ENCODE results near the gene FUCA2. TPM values are rescaled to one million over a fixed set of nuclear protein-coding genes. Genes with fewer than 3 reads are reported as not detected.

The FUCA2 gene
- total RNA-seq, 2 donors from 2014 or later: 40.2 to 54.1 TPM

- Histone ChIP-seq H3K36me3 (peaks cover 6% of the 10 kb centered on the region), H3K27ac (no peak overlapping the region), H3K27me3 (replicated peaks; ENCODE audit: insufficient read depth) (no peaks in the 10 kb centered on the region), H3K4me1 (ENCODE audit: control insufficient read depth in 1 of 2, low read depth in 2 of 2) (peaks cover 12 to 14% of the 10 kb centered on the region in 2 donors), H3K9me3 (no peaks in the 10 kb centered on the region), H3K4me3 (no peak overlapping the region)
- ATAC-seq (ENCODE audit: insufficient number of reproducible peaks, low FRiP score, low read depth) (no peak), DNase-seq (ENCODE audit: low spot score) (no peak)
- TF ChIP-seq CTCF (IDR thresholded peaks at IDR 0.05): no peak
Observed at GRCh38 chr6:143507358-143508145, 4.0 kb downstream of the FUCA2 start.

- Histone ChIP-seq H3K36me3 (peaks cover 9% of the 10 kb centered on the region), H3K4me1 (ENCODE audit: control insufficient read depth in 1 of 2, low read depth in 2 of 2) (peaks cover 9 to 12% of the 10 kb centered on the region in 2 donors), H3K27me3 (replicated peaks; ENCODE audit: insufficient read depth) (no peaks in the 10 kb centered on the region), H3K4me3 (no peak overlapping the region), H3K27ac (no peak overlapping the region), H3K9me3 (no peaks in the 10 kb centered on the region)
- ATAC-seq (ENCODE audit: insufficient number of reproducible peaks, low FRiP score, low read depth) (no peak), DNase-seq (ENCODE audit: low spot score) (no peak)
- no peak for TF ChIP-seq CTCF (IDR thresholded peaks at IDR 0.05)
Observed at GRCh38 chr6:143506620-143507019, 4.9 kb downstream of the FUCA2 start.

- no peak for DNase-seq (ENCODE audit: low spot score)
- H3K27ac ChIP-seq: no peak overlapping the region
- H3K4me1 ChIP-seq (ENCODE audit: control insufficient read depth in 1 of 2, low read depth in 2 of 2): peaks cover 9 to 12% of the 10 kb centered on the region in 2 donors
- no peak for ATAC-seq (ENCODE audit: insufficient number of reproducible peaks, low FRiP score, low read depth)
- H3K9me3 ChIP-seq: no peaks in the 10 kb centered on the region
- H3K27me3 ChIP-seq (replicated peaks; ENCODE audit: insufficient read depth): no peaks in the 10 kb centered on the region
- TF ChIP-seq CTCF (IDR thresholded peaks at IDR 0.05): no peak
- peaks cover 9% of the 10 kb centered on the region for H3K36me3 ChIP-seq
- no peak overlapping the region for H3K4me3 ChIP-seq
Observed at GRCh38 chr6:143506199-143506598, 5.3 kb downstream of the FUCA2 start.

GRCh38 chr6:143505537-143505936 is 6.0 kb downstream of the FUCA2 start:
- DNase-seq (ENCODE audit: low spot score): no peak
- TF ChIP-seq CTCF (IDR thresholded peaks at IDR 0.05): no peak
- H3K36me3 ChIP-seq: peaks cover 9% of the 10 kb centered on the region
- no peak overlapping the region for H3K27ac ChIP-seq
- H3K9me3 ChIP-seq: no peaks in the 10 kb centered on the region
- H3K4me3 ChIP-seq: no peak overlapping the region
- no peak for ATAC-seq (ENCODE audit: insufficient number of reproducible peaks, low FRiP score, low read depth)
- H3K4me1 ChIP-seq (ENCODE audit: control insufficient read depth in 1 of 2, low read depth in 2 of 2): peaks cover 9 to 10% of the 10 kb centered on the region in 2 donors
- H3K27me3 ChIP-seq (replicated peaks; ENCODE audit: insufficient read depth): no peaks in the 10 kb centered on the region

- no peak overlapping the region for H3K4me3 ChIP-seq
- H3K9me3 ChIP-seq: no peaks in the 10 kb centered on the region
- ATAC-seq (ENCODE audit: insufficient number of reproducible peaks, low FRiP score, low read depth) (no peak), DNase-seq (ENCODE audit: low spot score) (no peak)
- TF ChIP-seq CTCF (IDR thresholded peaks at IDR 0.05): no peak
- peaks cover 6 to 9% of the 10 kb centered on the region in 2 donors for H3K4me1 ChIP-seq (ENCODE audit: control insufficient read depth in 1 of 2, low read depth in 2 of 2)
- no peak overlapping the region for H3K27ac ChIP-seq
- peaks cover 9% of the 10 kb centered on the region for H3K36me3 ChIP-seq
- H3K27me3 ChIP-seq (replicated peaks; ENCODE audit: insufficient read depth): no peaks in the 10 kb centered on the region
Observed at GRCh38 chr6:143505111-143505510, 6.4 kb downstream of the FUCA2 start.

Data from thoracic aorta (tissue), 2 donors.